Sigmoid colon (tissue), 7 donors: Measurements from ENCODE around the gene PRXL2B. TPM values are rescaled to one million over a fixed set of nuclear protein-coding genes. Genes with fewer than 3 reads are reported as not detected.

Experiments used
- DNase-seq: peaks from one replicate; pipeline ENCODE4 v3.0.0-alpha.2; 2019
- H3K27ac ChIP-seq, 4 donors: fragments of 200-600 bp; sonication (generic); one replicate each; pipeline ENCODE4 v1.5.1; 2016 to 2019; ENCODE audit warnings: mild to moderate bottlenecking in 1 of 4
- H3K27me3 ChIP-seq, 3 donors: fragments of 200-600 bp; sonication (generic); one replicate each; pipeline ENCODE4 v1.5.1; 2019; ENCODE audit warnings: mild to moderate bottlenecking in 1 of 3
- H3K36me3 ChIP-seq, 4 donors: fragments of 200-600 bp; sonication (generic); one replicate each; pipeline ENCODE4 v1.5.1; 2016 to 2019
- H3K4me1 ChIP-seq, 4 donors: fragments of 200-600 bp; sonication (generic); one replicate each; pipeline ENCODE4 v1.5.1; 2017 to 2019
- H3K4me3 ChIP-seq, 4 donors: fragments of 200-600 bp; sonication (generic); one replicate each; pipeline ENCODE4 v1.5.1; 2017 to 2019; ENCODE audit warnings: mild to moderate bottlenecking in 2 of 4, moderate library complexity in 1 of 4
- H3K9me3 ChIP-seq, 4 donors: fragments of 200-600 bp in 3 of 4; sonication (generic) in 3 of 4; one replicate each; pipeline versions ENCODE4 v1.5.1 to v1.6.1; 2013 to 2019
- CTCF ChIP-seq, 4 experiments: fragments of 450-650 bp in 3 of 4; fragments of 200-600 bp in 1 of 4; IDR thresholded peaks; one replicate each; pipeline ENCODE4 v1.5.1; 2016 to 2019; ENCODE audit warnings: antibody characterized with exemption in 4 of 4, mild to moderate bottlenecking in 3 of 4, moderate library complexity in 2 of 4
- EP300 ChIP-seq, 4 donors: sonication (generic); formaldehyde crosslinking; IDR thresholded peaks; one replicate each; pipeline ENCODE4 v1.6.1; 2017; ENCODE audit warnings: antibody characterized with exemption in 4 of 4
- POLR2A ChIP-seq, 2 donors: fragments of 450-650 bp; IDR thresholded peaks; one replicate each; pipeline ENCODE4 v1.6.1; 2016; ENCODE audit warnings: antibody characterized with exemption in 2 of 2, mild to moderate bottlenecking in 2 of 2, moderate library complexity in 2 of 2
- POLR2AphosphoS5 ChIP-seq, 4 donors: sonication (generic); formaldehyde crosslinking; IDR thresholded peaks; one replicate each; pipeline ENCODE4 v1.6.1; 2017; ENCODE audit warnings: antibody characterized with exemption in 4 of 4
- WGBS, 2 donors: extraction: QIAGEN DNeasy Blood & Tissue Kit; methylation state at CpG; one replicate each; pipeline ENCODE4 v1.1.7; 2013; 5-methylcytosine and 5-hydroxymethylcytosine counted together
- intact Hi-C: fragments of 100-400 bp; cut with DNase I; formaldehyde crosslinking; loops from one replicate; pipeline ENCODE4 v1.15.1; 2023
- polyA plus RNA-seq, 3 donors: library from polyadenylated mRNA; stranded (reverse); fragments of 200-250 nt; gene quantifications; one replicate each; pipeline ENCODE4 v1.2.3, GENCODE V29; 2013
- total RNA-seq, 4 donors: library from RNA; depleted of rRNA; stranded (reverse); fragments of >200 nt; gene quantifications; one replicate each; pipeline ENCODE4 v1.1.0, GENCODE V29; 2016
- donor health status: healthy with polysubstance abuse.
- donor health status: Bipolar disorder and iron deficiency.
- donor health status: healthy.

PRXL2B gene
- total and polyA plus RNA-seq, 7 donors: 8.6 to 53.2 (median 18.2) TPM

GRCh38 chr1:2633366-2633935, 46.9 kb downstream of the PRXL2B start:
- H3K4me1 ChIP-seq: peaks cover 0 to 7% (median 5%) of the 10 kb centered on the region in 4 donors
- peaks cover 41 to 85% (median 64%) of the 10 kb centered on the region in 3 donors for H3K27me3 ChIP-seq
- 86 to 89% methylated on average over 12 of the region's 12 CpGs for WGBS, 2 donors

DNA sequence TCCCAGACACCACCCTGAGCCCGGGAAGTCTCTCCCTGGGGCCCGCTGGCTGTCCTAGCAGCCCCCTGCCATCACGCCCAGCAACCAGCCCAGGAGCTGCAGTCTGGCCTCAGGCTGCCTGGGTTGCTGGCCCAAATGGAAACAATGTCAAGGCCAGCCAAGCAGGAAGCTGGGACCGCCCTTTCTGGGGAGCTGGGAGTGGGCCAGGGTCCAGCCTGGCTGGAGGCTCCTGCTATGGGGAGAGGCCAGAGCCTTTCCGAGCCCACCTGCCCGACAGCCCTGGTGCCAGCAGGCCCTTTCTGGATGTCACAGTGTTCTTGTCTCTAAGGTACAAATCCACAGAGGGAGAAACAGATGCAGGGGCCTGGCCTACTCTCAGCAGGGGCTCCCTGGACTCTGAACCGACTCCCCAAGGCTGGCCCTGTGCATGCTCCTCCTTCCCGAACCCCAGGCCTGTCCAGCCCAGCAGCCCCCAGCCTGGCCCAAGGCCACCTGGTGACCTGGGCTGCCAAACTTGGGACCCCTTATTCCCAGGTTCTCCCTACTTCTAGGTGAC, 47.4 kb downstream of the PRXL2B start:
- Histone ChIP-seq H3K27me3 (peaks cover 35 to 79% (median 58%) of the 10 kb centered on the region in 3 donors), H3K36me3 (no peaks in the 10 kb centered on the region), H3K4me1 (peaks cover 0 to under 1% (median under 1%) of the 10 kb centered on the region in 4 donors), H3K9me3 (no peaks in the 10 kb centered on the region), H3K27ac (no peak overlapping the region), H3K4me3 (no peak overlapping the region)
- no peak for DNase-seq
- intact Hi-C loops: no loop called here
- TF ChIP-seq POLR2AphosphoS5 (IDR thresholded peaks at IDR 0.05) (no peak), POLR2A (IDR thresholded peaks at IDR 0.05) (no peak), CTCF (IDR thresholded peaks at IDR 0.05) (no peak)
- 80 to 81% methylated on average over 8 of the region's 8 CpGs for WGBS, 2 donors

More at GRCh38 chr1:2633366-2633935, 46.9 kb downstream of the PRXL2B start:
- no peaks in the 10 kb centered on the region for H3K9me3 ChIP-seq
- H3K4me3 ChIP-seq: no peak overlapping the region
- no peaks in the 10 kb centered on the region for H3K36me3 ChIP-seq
- TF ChIP-seq CTCF (IDR thresholded peaks at IDR 0.05): no peak
- TF ChIP-seq POLR2AphosphoS5 (IDR thresholded peaks at IDR 0.05): no peak
- TF ChIP-seq POLR2A (IDR thresholded peaks at IDR 0.05): no peak
- no peak for TF ChIP-seq EP300 (IDR thresholded peaks at IDR 0.05)
- intact Hi-C loops: no loop called here
- peak; percentile 17 for DNase-seq
- H3K27ac ChIP-seq: no peak overlapping the region

- intact Hi-C loops: no loop called here
- 82 to 83% methylated on average over 10 of the region's 10 CpGs for WGBS, 2 donors
Measured at GRCh38 chr1:2635361-2636010, 48.9 kb downstream of the PRXL2B start.

GRCh38 chr1:2636733-2637132, 50.2 kb downstream of the PRXL2B start:
- TF ChIP-seq CTCF (IDR thresholded peaks at IDR 0.05) (no peak), POLR2A (IDR thresholded peaks at IDR 0.05) (no peak), POLR2AphosphoS5 (IDR thresholded peaks at IDR 0.05) (no peak), EP300 (IDR thresholded peaks at IDR 0.05) (no peak)
- no peak overlapping the region for H3K4me3 ChIP-seq
- no peaks in the 10 kb centered on the region for H3K9me3 ChIP-seq
- peaks cover 21 to 56% (median 39%) of the 10 kb centered on the region in 3 donors for H3K27me3 ChIP-seq
- WGBS, 2 donors: 92% methylated on average over 7 of the region's 7 CpGs
- H3K4me1 ChIP-seq: peaks cover 0 to 7% (median 6%) of the 10 kb centered on the region in 4 donors
- H3K27ac ChIP-seq: no peak overlapping the region
- intact Hi-C loops: no loop called here
- H3K36me3 ChIP-seq: no peaks in the 10 kb centered on the region
- peak; percentile 60 for DNase-seq

More at GRCh38 chr1:2635361-2636010, 48.9 kb downstream of the PRXL2B start:
- Histone ChIP-seq H3K9me3 (no peaks in the 10 kb centered on the region), H3K4me3 (no peak overlapping the region), H3K36me3 (no peaks in the 10 kb centered on the region), H3K27ac (no peak overlapping the region), H3K4me1 (no peaks in the 10 kb centered on the region), H3K27me3 (peaks cover 27 to 66% (median 47%) of the 10 kb centered on the region in 3 donors)
- TF ChIP-seq POLR2AphosphoS5 (IDR thresholded peaks at IDR 0.05) (no peak), POLR2A (IDR thresholded peaks at IDR 0.05) (no peak), CTCF (IDR thresholded peaks at IDR 0.05) (no peak), EP300 (IDR thresholded peaks at IDR 0.05) (no peak)
- DNase-seq: peak; percentile 44
